Stomach (tissue), 9 donors: ENCODE measurements around the gene MAP3K1. TPM values are rescaled to one million over a fixed set of nuclear protein-coding genes. Genes with fewer than 3 reads are reported as not detected.

Experiments
- DNase-seq, 2 donors: peaks; one replicate each; pipeline versions ENCODE4 v3.0.0 to v3.0.0-alpha.2; 2013 to 2019
- H3K27ac ChIP-seq, 5 donors: fragments of 200-600 bp in 4 of 5; sonication (generic) in 4 of 5; one replicate each; pipeline ENCODE4 v1.5.1; 2013 to 2019; ENCODE audit warnings: mild to moderate bottlenecking in 1 of 5, moderate library complexity in 1 of 5
- H3K27me3 ChIP-seq, 3 donors: fragments of 200-600 bp; sonication (generic); one replicate each; pipeline ENCODE4 v1.5.1; 2017 to 2019; ENCODE audit warnings: mixed run types in 1 of 3
- H3K36me3 ChIP-seq, 4 donors: fragments of 200-600 bp; sonication (generic); 1 replicate in 3 of 4; 2 replicates in 1 of 4; pipeline ENCODE4 v1.5.1; 2016 to 2019
- H3K4me1 ChIP-seq, 4 donors: fragments of 200-600 bp; sonication (generic); one replicate each; pipeline ENCODE4 v1.5.1; 2016 to 2019
- H3K4me3 ChIP-seq, 4 donors: fragments of 200-600 bp; sonication (generic) in 3 of 4; one replicate each; pipeline ENCODE4 v1.5.1; 2016 to 2019; ENCODE audit warnings: mild to moderate bottlenecking in 1 of 4
- H3K9me3 ChIP-seq, 4 donors: fragments of 200-600 bp; sonication (generic); one replicate each; pipeline ENCODE4 v1.5.1; 2016 to 2019
- EP300 ChIP-seq: sonication (generic); formaldehyde crosslinking; IDR thresholded peaks from one replicate; pipeline ENCODE4 v1.6.1; 2017; ENCODE audit warnings: antibody characterized with exemption
- POLR2A ChIP-seq, 4 donors: fragments of 450-650 bp; IDR thresholded peaks; one replicate each; pipeline ENCODE4 v1.6.1; 2016; ENCODE audit warnings: antibody characterized with exemption in 4 of 4, control low read depth in 2 of 4, mild to moderate bottlenecking in 1 of 4, moderate library complexity in 1 of 4
- POLR2AphosphoS5 ChIP-seq, 3 donors: sonication (generic); formaldehyde crosslinking; IDR thresholded peaks; one replicate each; pipeline ENCODE4 v1.6.1; 2016; ENCODE audit warnings: antibody characterized with exemption in 3 of 3
- WGBS, 5 donors: extraction: QIAGEN DNeasy Blood & Tissue Kit in 3 of 5; methylation state at CpG; one replicate each; pipeline versions ENCODE4 v1.1.5 to v1.1.7; 2013 to 2018; 5-methylcytosine and 5-hydroxymethylcytosine counted together
- intact Hi-C: fragments of 100-400 bp; cut with DNase I; formaldehyde crosslinking; loops from one replicate; pipeline ENCODE4 v1.15.1; 2023; ENCODE audit warnings: low total_unique reads
- polyA plus RNA-seq, 3 donors: library from polyadenylated mRNA; stranded (reverse); fragments of 200-250 nt; gene quantifications; one replicate each; pipeline ENCODE4 v1.2.3, GENCODE V29; 2013
- total RNA-seq, 5 donors: library from RNA; depleted of rRNA; stranded (reverse); fragments of >200 nt; gene quantifications; one replicate each; pipeline versions ENCODE4 v1.1.0 to v1.2.3, GENCODE V29; 2014 to 2016
- TF ChIP-seq, protein P1 (sequence below), 7 experiments: fragments of 450-650 bp in 4 of 7; fragments of 200-600 bp in 3 of 7; sonication (generic) in 3 of 7; IDR thresholded peaks; one replicate each; pipeline ENCODE4 v1.5.1; 2016 to 2019; ENCODE audit warnings: antibody characterized with exemption in 7 of 7, control low read depth in 2 of 7, mild to moderate bottlenecking in 1 of 7
- donor health status: healthy with polysubstance abuse.
- donor health status: Bipolar disorder and iron deficiency.
- donor health status: healthy.

MAP3K1 gene
- total and polyA plus RNA-seq, 8 donors: 3.8 to 30.7 (median 7.7) TPM

DNA sequence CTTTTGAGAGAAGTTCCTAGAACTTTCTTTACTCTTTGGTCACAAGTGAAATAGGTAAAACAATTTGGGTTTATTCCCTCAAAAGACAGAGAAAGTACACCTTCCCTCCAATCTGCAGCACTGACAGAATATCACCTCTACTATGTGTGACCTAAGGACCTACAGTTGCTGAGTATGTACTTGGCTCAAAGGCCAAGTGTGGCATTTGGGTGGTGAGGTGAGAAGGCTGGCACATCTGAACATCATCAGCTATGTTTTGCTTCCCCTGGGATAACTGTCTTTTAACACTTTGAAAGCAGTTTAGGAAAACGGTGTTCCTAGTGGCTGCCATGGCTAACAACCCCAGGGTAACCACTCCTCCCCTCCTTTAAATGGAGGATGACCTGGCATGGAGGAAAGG is 119.0 kb downstream of the MAP3K1 start:
- no peak for DNase-seq
- 60 to 93% (median 88%) methylated on average over 1 of the region's 1 CpG for WGBS, 5 donors
- TF ChIP-seq, protein P1, sequence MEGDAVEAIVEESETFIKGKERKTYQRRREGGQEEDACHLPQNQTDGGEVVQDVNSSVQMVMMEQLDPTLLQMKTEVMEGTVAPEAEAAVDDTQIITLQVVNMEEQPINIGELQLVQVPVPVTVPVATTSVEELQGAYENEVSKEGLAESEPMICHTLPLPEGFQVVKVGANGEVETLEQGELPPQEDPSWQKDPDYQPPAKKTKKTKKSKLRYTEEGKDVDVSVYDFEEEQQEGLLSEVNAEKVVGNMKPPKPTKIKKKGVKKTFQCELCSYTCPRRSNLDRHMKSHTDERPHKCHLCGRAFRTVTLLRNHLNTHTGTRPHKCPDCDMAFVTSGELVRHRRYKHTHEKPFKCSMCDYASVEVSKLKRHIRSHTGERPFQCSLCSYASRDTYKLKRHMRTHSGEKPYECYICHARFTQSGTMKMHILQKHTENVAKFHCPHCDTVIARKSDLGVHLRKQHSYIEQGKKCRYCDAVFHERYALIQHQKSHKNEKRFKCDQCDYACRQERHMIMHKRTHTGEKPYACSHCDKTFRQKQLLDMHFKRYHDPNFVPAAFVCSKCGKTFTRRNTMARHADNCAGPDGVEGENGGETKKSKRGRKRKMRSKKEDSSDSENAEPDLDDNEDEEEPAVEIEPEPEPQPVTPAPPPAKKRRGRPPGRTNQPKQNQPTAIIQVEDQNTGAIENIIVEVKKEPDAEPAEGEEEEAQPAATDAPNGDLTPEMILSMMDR (IDR thresholded peaks at IDR 0.05): no peak

DNA sequence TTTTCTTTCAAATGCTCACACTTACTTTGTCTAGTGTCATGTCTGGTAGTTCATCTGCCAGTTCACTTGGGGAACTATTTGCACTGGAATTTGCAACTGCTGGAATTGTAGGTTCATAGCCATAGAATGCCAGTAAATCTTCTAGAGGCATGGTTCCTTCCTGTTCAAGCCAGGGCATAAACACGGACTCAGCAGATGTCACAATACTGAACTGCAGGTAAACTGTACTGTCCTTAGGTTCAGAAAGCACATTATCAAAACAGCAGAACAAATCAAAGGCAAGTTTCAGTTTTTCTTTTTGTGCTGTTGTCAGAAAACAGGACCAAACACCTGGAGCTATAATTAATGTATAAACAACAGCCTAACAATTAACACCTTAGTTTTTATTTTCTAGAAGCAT is 123.5 kb downstream of the MAP3K1 start:
- Histone ChIP-seq H3K27me3 (no peaks in the 10 kb centered on the region), H3K4me3 (no peak overlapping the region), H3K36me3 (peaks cover 57 to 100% (median 99%) of the 10 kb centered on the region in 4 donors), H3K27ac (no peak overlapping the region), H3K4me1 (no peaks in the 10 kb centered on the region), H3K9me3 (no peaks in the 10 kb centered on the region)
- TF ChIP-seq EP300: no peak
- TF ChIP-seq, protein P1 (IDR thresholded peaks at IDR 0.05): no peak
- TF ChIP-seq POLR2AphosphoS5 (IDR thresholded peaks at IDR 0.05): no peak
- no peak for TF ChIP-seq POLR2A (IDR thresholded peaks at IDR 0.05)
- no peak for DNase-seq
- intact Hi-C loops: no loop called here
- WGBS, 5 donors: 67 to 86% (median 83%) methylated on average over 1 of the region's 1 CpG

More for the DNA sequence above, 119.0 kb downstream of the MAP3K1 start:
- no peaks in the 10 kb centered on the region for H3K9me3 ChIP-seq
- H3K27ac ChIP-seq: no peak overlapping the region
- H3K4me3 ChIP-seq: no peak overlapping the region
- no peaks in the 10 kb centered on the region for H3K4me1 ChIP-seq
- H3K27me3 ChIP-seq: no peaks in the 10 kb centered on the region
- intact Hi-C loops: no loop called here
- peaks cover 58 to 100% (median 98%) of the 10 kb centered on the region in 4 donors for H3K36me3 ChIP-seq

DNA sequence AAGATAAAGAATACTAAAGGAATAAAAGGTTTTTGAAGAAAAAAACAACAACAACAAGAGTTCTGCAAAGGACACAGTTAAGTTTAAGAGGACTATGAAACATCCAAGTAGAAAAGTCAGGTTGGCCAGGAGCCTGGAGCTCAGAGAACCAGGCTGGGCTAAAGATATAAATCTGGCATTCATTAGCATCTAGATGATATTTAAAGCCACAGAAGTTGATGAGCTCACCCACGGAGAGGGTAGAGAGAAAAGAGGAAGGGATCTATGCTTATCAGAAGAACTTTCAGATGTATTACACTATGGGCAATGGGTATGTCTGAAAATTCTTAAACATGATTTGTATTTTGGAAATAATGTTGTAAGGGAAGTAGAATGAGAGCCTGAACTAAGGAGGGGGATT is 126.6 kb downstream of the MAP3K1 start:
- Histone ChIP-seq H3K27me3 (no peaks in the 10 kb centered on the region), H3K9me3 (no peaks in the 10 kb centered on the region), H3K4me1 (no peaks in the 10 kb centered on the region), H3K27ac (no peak overlapping the region), H3K4me3 (no peak overlapping the region), H3K36me3 (peaks cover 42 to 100% (median 97%) of the 10 kb centered on the region in 4 donors)
- WGBS, 5 donors: 47 to 73% (median 67%) methylated on average over 1 of the region's 1 CpG
- intact Hi-C loops: no loop called here
- TF ChIP-seq POLR2A (IDR thresholded peaks at IDR 0.05) (no peak), EP300 (no peak), POLR2AphosphoS5 (IDR thresholded peaks at IDR 0.05) (no peak)
- TF ChIP-seq, protein P1 (IDR thresholded peaks at IDR 0.05): no peak
- DNase-seq: no peak

Other genes with a start within 250 kb of the MAP3K1 start
- 10 to 100 TPM in 1 of 5 donors, 1 to 10 TPM in 3, not detected in 1; 1.0 to 46.7 (median 9.4) TPM for gene SETD9, start 94.0 kb downstream of the MAP3K1 start, total RNA-seq
- gene SETD9, start 94.0 kb downstream of the MAP3K1 start, polyA plus RNA-seq: 10 to 100 TPM in 2 of 3 donors, 1 to 10 TPM in 1; 8.2 to 11.1 (median 10.5) TPM
- 10 to 100 TPM in 4 of 5 donors, 1 to 10 TPM in 1; 6.8 to 30.8 (median 16.8) TPM for gene MIER3, start 136.6 kb downstream of the MAP3K1 start, total RNA-seq
- gene MIER3, start 136.6 kb downstream of the MAP3K1 start, polyA plus RNA-seq: 1 to 10 TPM; 3.9 to 6.0 (median 4.4) TPM